GM21737 (cell line): ENCODE results near the gene SF3A1.

Source experiments
- ATAC-seq: cut with Tn5 transposase; IDR thresholded peaks from one replicate; pipeline ENCODE4 v1.9.1; 2021; ENCODE audit warnings: mild to moderate bottlenecking, moderate library complexity; ENCODE audit not compliant: unreplicated experiment

The SF3A1 gene

DNA sequence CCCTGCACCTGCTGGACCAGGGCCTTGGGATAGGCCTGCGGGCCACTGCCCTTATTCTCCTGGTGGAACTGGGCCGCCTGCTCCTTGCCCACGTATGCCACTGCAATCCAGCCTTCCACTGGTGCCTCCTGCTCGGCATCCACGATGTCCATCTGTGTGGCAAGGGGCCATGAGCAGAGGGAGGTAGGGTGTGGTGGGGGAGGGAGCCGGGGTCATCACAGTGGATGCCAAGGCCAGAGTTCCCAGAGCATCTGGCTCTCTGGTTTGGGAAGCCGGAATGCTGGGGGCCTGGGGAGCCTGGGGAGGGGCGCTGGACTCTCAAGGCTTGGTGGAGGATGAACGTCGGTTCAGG lies 29.9 kb upstream of the SF3A1 start:
- ATAC-seq = no peak

GRCh38 chr22:30385942-30386341 lies 29.2 kb upstream of the SF3A1 start:
- ATAC-seq = no peak

- no peak for ATAC-seq
These were observed 26.4 kb upstream of the SF3A1 start for GRCh38 chr22:30383061-30383460.

DNA sequence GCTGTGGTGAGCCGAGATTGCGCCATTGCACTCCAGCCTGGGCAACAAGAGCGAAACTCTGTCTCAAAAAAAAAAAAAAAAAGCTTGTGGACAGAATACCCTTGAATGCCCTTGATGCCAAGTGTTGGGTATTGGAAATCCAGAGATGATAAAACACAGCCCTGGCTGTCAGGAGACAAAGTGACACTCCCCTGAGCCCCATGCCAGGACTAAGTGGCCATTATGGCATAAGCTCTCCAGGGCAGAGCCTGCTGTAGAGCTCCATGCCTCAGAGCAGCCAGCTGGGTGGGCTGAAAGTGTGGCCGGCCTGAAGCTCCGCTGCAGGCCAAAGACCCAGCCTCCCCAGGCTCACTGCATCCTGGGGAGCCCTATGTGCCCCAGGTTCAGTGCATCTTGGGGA lies 25.6 kb upstream of the SF3A1 start:
- ATAC-seq = no peak

DNA sequence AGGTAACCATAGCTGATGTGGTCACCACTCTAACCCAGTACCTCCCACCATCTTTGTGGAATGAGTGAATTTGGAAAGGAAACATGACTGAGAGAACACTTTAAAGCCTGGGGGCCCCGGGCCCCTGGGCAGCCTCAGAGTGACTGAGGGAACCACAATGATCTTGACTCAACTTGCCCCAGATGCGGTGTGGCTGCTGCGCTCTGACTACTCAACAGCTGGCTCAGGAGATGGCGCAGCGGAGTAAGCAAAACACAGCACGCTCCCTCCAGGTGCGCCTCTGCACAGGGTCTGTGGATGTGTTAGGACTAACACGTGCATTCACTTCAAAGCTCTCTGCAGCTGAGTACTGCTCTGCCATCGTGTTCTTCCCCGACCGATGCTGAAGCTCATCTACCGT lies 24.6 kb upstream of the SF3A1 start:
- ATAC-seq = no peak

GRCh38 chr22:30380011-30380410 lies 23.3 kb upstream of the SF3A1 start:
- no peak for ATAC-seq

- ATAC-seq = no peak
These were observed 18.7 kb upstream of the SF3A1 start for GRCh38 chr22:30375312-30375849.

GRCh38 chr22:30373331-30374325 lies 16.9 kb upstream of the SF3A1 start:
- no peak for ATAC-seq

- no peak for ATAC-seq
These were observed 16.2 kb upstream of the SF3A1 start for GRCh38 chr22:30372915-30373314.

DNA sequence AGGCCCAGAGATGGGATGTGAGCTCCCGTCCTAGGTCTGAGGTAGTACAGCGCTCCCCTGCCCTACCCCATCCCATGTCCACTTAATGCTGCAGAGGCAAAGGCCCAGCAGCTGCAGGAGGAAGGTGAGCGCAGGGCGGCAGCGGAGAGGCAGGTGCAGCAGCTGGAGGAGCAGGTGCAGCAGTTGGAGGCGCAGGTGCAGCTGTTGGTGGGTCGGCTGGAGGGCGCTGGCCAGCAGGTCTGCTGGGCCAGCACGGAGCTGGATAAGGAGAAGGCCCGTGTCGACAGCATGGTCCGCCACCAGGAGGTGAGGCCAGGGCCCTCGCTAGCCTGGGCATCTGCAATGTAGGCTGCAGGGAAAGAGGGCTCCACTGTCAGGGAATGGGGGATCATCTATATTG lies 15.3 kb upstream of the SF3A1 start:
- ATAC-seq = no peak

DNA sequence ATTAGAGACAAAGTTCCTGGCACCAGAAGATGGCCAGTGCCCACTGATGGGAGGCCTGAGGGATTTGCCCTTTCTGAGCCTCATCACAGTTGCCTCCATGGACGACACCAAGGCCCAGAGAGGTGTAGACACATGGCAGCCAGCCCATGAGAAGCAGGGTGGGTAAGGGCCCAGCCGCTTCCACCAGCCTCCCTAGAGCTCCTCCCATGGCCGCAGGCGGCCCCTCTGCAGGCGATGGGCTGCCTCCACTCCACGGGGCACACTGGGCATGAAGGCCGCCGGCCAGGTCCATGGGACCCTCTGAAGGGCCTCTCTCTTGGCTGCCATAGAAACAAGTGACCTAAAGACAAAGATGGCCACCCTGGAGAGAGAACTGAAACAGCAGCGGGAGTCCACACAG lies 14.6 kb upstream of the SF3A1 start:
- ATAC-seq = no peak

DNA sequence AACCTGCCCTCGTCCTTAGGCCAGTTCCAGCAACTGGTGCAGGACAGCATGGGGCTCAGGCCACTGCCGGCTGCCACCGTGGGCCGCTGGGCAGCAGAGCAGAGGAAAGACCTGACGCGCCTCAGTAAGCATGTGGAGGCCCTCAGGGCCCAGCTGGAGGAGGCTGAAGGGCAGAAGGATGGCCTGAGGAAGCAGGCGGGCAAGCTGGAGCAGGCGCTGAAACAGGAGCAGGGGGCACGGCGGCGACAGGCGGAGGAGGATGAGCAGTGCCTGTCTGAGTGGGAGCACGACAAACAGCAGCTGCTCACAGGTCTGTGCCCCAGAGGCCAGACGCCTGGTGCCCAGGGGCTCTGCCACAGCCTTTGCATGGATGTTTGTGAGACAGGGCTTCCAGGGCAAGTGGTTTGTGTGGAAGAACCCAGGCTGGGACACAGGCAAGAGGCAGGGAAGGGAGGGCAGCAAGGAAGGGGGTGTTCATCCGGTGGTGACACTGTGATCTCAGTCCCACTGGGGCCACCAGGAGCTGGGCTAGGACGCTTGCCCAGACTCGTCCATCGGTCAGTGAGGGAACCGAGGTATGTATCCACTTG lies 14.0 kb upstream of the SF3A1 start:
- ATAC-seq = no peak

- no peak for ATAC-seq
These were observed 11.7 kb upstream of the SF3A1 start for GRCh38 chr22:30368420-30368819.

- no peak for ATAC-seq
These were observed 9.2 kb upstream of the SF3A1 start for GRCh38 chr22:30365891-30366290.

DNA sequence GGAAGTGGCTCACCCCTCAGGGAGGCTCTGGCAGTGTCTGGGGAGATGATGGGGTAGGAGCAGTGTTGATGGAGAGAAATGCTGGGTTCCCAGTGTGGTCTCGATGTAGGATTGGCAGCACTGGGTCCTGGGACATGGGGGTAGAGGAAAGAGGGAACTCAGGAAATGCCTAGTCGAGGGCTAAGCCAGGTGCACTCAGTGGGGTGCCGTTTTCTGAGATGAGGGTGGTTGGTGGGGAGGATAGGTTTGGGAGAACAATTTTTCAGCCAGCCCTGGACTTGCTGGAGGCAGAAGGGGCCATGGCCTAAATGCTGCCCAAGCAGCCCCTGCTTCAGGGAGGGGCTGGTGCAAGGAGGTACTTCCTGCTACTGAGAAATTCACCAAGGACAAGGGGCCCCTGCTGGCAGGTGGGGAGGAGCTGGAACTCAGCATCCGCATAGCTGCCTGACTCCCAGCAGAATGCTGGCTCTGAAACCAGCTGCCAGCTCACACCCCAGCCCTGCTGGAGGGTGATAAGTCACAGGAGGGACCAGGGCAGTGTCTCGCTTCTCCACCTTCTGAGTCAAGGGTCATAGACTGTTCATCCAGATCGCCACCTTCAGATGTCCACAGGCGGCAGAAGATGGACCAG lies 6.1 kb upstream of the SF3A1 start:
- no peak for ATAC-seq

- ATAC-seq = no peak
These were observed 5.4 kb upstream of the SF3A1 start for GRCh38 chr22:30361916-30362650.

GRCh38 chr22:30358541-30358940 lies 1.8 kb upstream of the SF3A1 start:
- no peak for ATAC-seq

DNA sequence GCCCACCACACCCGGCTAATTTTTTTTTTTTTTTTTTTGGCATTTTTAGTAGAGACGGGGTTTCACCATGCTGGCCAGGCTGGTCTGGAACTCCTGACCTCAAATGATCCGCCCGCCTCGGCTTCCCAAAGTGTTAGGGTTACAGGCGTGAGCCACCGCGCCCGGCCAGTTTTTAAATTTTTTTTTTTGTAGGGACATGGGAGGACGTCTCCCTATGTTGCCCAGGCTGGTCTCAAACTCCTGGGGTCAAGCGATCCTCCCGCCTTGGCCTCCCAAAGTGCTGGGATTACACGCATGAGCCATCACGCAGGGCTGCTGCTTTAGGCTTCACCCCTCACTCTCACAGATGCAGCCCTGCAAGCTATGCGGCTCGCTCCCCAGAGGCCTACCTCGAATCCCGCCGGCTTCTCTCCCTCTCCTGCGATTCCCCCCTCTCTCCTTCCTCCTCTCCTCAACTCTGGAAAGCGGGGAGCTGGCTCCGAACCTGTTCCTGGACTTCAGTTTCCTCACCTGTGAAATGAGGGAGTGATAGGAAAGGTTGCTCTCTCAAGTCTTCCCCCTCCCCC lies 1.0 kb upstream of the SF3A1 start:
- ATAC-seq = no peak

DNA sequence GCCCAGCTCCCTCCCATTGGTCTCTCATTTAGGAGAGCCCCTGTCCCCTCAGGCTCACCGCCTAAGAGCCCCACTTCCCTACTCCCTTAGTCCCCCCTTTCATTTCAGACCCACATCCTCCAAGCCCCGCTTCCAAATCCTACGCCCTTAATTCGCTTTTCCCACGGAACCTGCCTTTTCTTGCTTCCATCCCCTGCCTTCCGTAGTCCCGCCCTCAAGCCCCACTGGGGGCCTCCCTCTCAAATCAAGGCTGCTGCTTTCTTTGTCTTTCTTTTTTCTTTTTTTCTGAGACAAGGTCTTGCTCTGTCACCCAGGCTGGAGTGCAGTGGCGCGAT lies 509 bp upstream of the SF3A1 start:
- ATAC-seq = no peak

- no peak for ATAC-seq
These were observed 2.0 kb downstream of the SF3A1 start for GRCh38 chr22:30354644-30355043.

- ATAC-seq = no peak
These were observed 5.5 kb downstream of the SF3A1 start for GRCh38 chr22:30351226-30351625.
